Measurements from ENCODE around the gene EPC1. TPM values are rescaled to one million over a fixed set of nuclear protein-coding genes. Genes with fewer than 3 reads are reported as not detected.
"Not testable (repeated sequence)": the region's sequence is repeated elsewhere in the genome, so short reads cannot be mapped to it uniquely, and the experiment has no call there.

The EPC1 gene
- total and polyA plus RNA-seq, 10 donors = 16.0 to 69.2 (median 57.4) TPM

DNA sequence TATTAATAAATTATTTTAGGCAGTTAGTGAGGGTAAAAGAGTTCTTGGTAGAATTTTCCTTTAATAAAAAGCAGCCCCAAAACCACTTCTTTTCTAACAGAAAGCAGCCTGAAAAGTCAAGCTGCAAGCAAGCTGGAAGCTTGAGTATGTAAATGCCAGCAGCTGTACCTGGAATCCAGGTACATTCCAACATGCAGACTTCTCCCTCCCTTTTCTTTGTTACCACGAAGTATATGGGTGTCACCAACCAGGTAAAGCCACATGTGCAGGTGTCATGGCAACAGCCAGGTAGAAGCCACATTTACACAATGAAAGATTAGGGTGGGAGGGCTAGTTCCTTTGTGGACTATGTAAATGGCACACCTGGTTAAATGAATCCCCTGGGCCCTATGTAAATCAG lies 114.6 kb downstream of the EPC1 start:
- H3K27me3 ChIP-seq (replicated peaks in 1 of 7) = no peaks in the 10 kb centered on the region
- TF ChIP-seq POLR2AphosphoS5 (IDR thresholded peaks at IDR 0.05) (no peak), POLR2A (IDR thresholded peaks at IDR 0.05) (no peak)
- TF ChIP-seq, protein P1, sequence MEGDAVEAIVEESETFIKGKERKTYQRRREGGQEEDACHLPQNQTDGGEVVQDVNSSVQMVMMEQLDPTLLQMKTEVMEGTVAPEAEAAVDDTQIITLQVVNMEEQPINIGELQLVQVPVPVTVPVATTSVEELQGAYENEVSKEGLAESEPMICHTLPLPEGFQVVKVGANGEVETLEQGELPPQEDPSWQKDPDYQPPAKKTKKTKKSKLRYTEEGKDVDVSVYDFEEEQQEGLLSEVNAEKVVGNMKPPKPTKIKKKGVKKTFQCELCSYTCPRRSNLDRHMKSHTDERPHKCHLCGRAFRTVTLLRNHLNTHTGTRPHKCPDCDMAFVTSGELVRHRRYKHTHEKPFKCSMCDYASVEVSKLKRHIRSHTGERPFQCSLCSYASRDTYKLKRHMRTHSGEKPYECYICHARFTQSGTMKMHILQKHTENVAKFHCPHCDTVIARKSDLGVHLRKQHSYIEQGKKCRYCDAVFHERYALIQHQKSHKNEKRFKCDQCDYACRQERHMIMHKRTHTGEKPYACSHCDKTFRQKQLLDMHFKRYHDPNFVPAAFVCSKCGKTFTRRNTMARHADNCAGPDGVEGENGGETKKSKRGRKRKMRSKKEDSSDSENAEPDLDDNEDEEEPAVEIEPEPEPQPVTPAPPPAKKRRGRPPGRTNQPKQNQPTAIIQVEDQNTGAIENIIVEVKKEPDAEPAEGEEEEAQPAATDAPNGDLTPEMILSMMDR (IDR thresholded peaks at IDR 0.05 in 8 of 11, conservative IDR thresholded peaks at IDR 0.05 in 3 of 11) = no peak
- H3K4me1 ChIP-seq = no peaks in the 10 kb centered on the region
- H3K9me3 ChIP-seq = peaks cover 0 to 6% (median 3%) of the 10 kb centered on the region in 8 donors
- no peaks in the 10 kb centered on the region for H3K36me3 ChIP-seq
- intact Hi-C loops (cut with DNase I; ENCODE audit: low total_unique reads) = no loop called here
- H3K27ac ChIP-seq = no peak overlapping the region
- no peak for DNase-seq
- 33 to 71% (median 61%) methylated on average over 1 of the region's 1 CpG for WGBS, 5 donors
- no peak overlapping the region for H3K4me3 ChIP-seq

DNA sequence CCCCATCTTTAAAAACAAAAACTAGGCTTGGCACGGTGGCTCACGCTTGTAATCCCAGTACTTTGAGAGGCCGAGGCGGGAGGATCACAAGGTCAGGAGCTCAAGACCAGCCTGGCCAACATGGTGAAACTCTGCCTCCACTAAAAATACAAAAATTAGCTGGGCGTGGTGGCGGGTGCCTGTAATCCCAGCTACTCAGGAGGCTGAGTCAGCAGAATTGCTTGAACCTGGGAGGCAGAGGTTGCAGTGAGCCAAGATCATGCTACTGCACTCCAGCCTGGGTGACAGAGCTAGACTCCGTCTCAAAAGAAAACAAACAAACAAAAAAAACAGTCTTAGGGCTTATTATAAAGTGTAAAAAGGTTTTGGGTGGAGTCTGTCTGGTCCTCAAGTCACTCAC lies 117.2 kb downstream of the EPC1 start:
- H3K4me1 ChIP-seq; H3K4me3 ChIP-seq; H3K36me3 ChIP-seq; DNase-seq; H3K27ac ChIP-seq; H3K9me3 ChIP-seq; H3K27me3 ChIP-seq (replicated peaks in 1 of 7); intact Hi-C loops (cut with DNase I; ENCODE audit: low total_unique reads): not testable (repeated sequence)
- 88 to 97% (median 94%) methylated on average over 5 to 7 of the region's 7 CpGs for WGBS, 5 donors

DNA sequence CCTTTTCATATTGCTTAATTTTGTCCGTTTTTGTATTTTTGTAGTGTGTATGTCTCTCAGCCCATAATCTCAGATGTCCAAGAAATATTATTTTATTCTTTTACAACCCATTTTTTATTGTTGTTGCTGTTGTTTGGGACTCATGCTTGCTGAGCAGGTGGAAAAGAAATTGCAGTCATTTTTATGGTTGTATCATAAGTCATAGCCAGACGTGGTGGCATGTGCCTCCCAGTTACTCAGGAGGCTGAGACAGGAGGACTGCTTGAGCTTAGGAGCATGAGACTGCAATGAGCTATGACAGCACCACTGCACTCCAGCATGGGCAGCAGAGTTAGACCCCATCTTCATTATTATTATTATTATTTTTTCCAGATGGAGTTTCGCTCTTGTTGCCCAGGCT lies 117.8 kb downstream of the EPC1 start:
- Histone ChIP-seq H3K4me1 (no peaks in the 10 kb centered on the region), H3K4me3 (no peak overlapping the region), H3K27ac (no peak overlapping the region), H3K27me3 (replicated peaks in 1 of 7) (no peaks in the 10 kb centered on the region), H3K9me3 (peaks cover 0 to 4% (median 3%) of the 10 kb centered on the region in 8 donors), H3K36me3 (no peaks in the 10 kb centered on the region)
- no peak for DNase-seq
- TF ChIP-seq, protein P1 (IDR thresholded peaks at IDR 0.05 in 8 of 11, conservative IDR thresholded peaks at IDR 0.05 in 3 of 11) = no peak
- TF ChIP-seq POLR2AphosphoS5 (IDR thresholded peaks at IDR 0.05) (no peak), POLR2A (IDR thresholded peaks at IDR 0.05) (no peak)
- WGBS, 5 donors = 65 to 83% (median 70%) methylated on average over 3 of the region's 3 CpGs
- intact Hi-C loops (cut with DNase I; ENCODE audit: low total_unique reads) = no loop called here

DNA sequence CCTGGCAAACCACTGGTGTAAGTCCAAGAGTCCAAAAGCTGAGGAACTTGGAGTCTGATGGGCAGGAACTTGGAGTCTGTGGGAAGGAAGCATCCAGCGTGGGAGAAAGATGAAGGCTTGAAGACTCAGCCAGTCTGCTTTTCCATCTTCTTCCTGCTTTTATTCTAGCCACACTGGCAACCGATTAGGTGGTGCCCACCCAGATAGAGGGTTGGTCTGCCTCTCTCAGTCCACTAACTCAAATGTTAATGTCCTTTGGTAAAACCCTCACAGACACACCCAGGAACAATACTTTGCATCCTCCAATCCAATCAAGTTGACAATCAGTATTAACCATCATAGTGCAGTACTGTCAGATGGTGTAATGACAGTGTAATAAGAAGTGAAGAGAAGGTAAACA lies 119.2 kb downstream of the EPC1 start:
- intact Hi-C loops (cut with DNase I; ENCODE audit: low total_unique reads) = no loop called here
- TF ChIP-seq, protein P1 (IDR thresholded peaks at IDR 0.05 in 8 of 11, conservative IDR thresholded peaks at IDR 0.05 in 3 of 11) = no peak
- TF ChIP-seq POLR2A (IDR thresholded peaks at IDR 0.05) = no peak
- no peak for TF ChIP-seq POLR2AphosphoS5 (IDR thresholded peaks at IDR 0.05)
- Histone ChIP-seq H3K36me3 (no peaks in the 10 kb centered on the region), H3K27me3 (replicated peaks in 1 of 7) (no peaks in the 10 kb centered on the region), H3K4me1 (no peaks in the 10 kb centered on the region), H3K9me3 (peaks cover 0 to 12% (median under 1%) of the 10 kb centered on the region in 8 donors), H3K27ac (no peak overlapping the region), H3K4me3 (no peak overlapping the region)
- no peak for DNase-seq
- 43 to 91% (median 71%) methylated on average over 2 of the region's 2 CpGs for WGBS, 5 donors

DNA sequence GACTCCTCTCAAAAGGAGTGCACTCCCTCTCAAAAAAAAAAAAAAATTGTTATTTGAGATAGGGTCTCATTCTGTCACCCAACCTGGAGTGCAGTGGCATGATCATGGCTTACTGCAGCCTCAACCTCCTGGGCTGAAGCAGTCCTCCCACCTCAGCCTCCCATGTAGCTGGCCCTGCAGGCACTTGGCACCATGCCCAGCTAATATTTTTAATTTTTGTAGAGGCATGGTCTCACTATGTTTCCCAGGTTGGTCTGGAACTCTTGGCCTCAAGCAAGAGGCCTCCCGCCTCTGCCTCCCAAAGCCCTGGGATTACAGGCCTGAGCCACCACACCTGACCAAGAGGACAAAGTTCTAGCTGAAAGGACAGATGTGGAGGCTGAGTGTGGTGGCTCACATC lies 120.3 kb downstream of the EPC1 start:
- 88 to 100% (median 98%) methylated on average over 1 of the region's 1 CpG for WGBS, 5 donors

More for the DNA sequence above, 120.3 kb downstream of the EPC1 start:
- no peak overlapping the region for H3K27ac ChIP-seq
- H3K4me1 ChIP-seq = no peaks in the 10 kb centered on the region
- H3K27me3 ChIP-seq (replicated peaks in 1 of 7) = no peaks in the 10 kb centered on the region
- DNase-seq = no peak
- peaks cover 0 to 15% (median 2%) of the 10 kb centered on the region in 8 donors for H3K9me3 ChIP-seq
- TF ChIP-seq, protein P1 (IDR thresholded peaks at IDR 0.05 in 8 of 11, conservative IDR thresholded peaks at IDR 0.05 in 3 of 11) = no peak
- TF ChIP-seq POLR2AphosphoS5 (IDR thresholded peaks at IDR 0.05) (no peak), POLR2A (IDR thresholded peaks at IDR 0.05) (no peak)
- no peaks in the 10 kb centered on the region for H3K36me3 ChIP-seq
- intact Hi-C loops (cut with DNase I; ENCODE audit: low total_unique reads) = no loop called here
- H3K4me3 ChIP-seq = no peak overlapping the region
